ENCODE data around the gene PRRC2C. TPM values are rescaled to one million over a fixed set of nuclear protein-coding genes. Genes with fewer than 3 reads are reported as not detected.
A peak's percentile ranks its signal among the peaks of the same experiment; 100 is the strongest.

Gene PRRC2C
- total RNA-seq, 2 donors from 2014 or later, result 211 to 248 TPM

GRCh38 chr1:171486048-171486519 lies 754 bp downstream of the PRRC2C start:
- no peaks in the 10 kb centered on the region for H3K9me3 Mint-ChIP-seq
- DNase-seq (ENCODE audit: low spot score in 2 of 2) (peak; percentile 23 to 81), ATAC-seq (peak; percentile 81 to 83)
- peak overlapping the region; percentile 100 for H3K27ac Mint-ChIP-seq
- H3K36me3 Mint-ChIP-seq, result peaks cover 19 to 23% of the 10 kb centered on the region in 2 donors

GRCh38 chr1:171487038-171487437 lies 1.7 kb downstream of the PRRC2C start:
- Mint-ChIP-seq H3K9me3 (no peaks in the 10 kb centered on the region), H3K27ac (peak overlapping the region; percentile 100), H3K36me3 (peaks cover 19 to 29% of the 10 kb centered on the region in 2 donors)
- ATAC-seq (no peak), DNase-seq (ENCODE audit: low spot score in 2 of 2) (no peak)

- DNase-seq (ENCODE audit: low spot score in 2 of 2) (no peak), ATAC-seq (no peak)
- no peaks in the 10 kb centered on the region for H3K9me3 Mint-ChIP-seq
- H3K36me3 Mint-ChIP-seq, result peaks cover 19 to 34% of the 10 kb centered on the region in 2 donors
- peak overlapping the region; percentile 60 to 100 for H3K27ac Mint-ChIP-seq
Observed at GRCh38 chr1:171488190-171488929, 3.0 kb downstream of the PRRC2C start.

- Mint-ChIP-seq H3K9me3 (no peaks in the 10 kb centered on the region), H3K36me3 (peaks cover 4 to 30% of the 10 kb centered on the region in 2 donors), H3K27ac (peak overlapping the region in 1 of 2 donors; percentile 33)
- no peak for DNase-seq (ENCODE audit: low spot score in 2 of 2)
- ATAC-seq, result no peak
Observed at GRCh38 chr1:171494076-171494475, 8.7 kb downstream of the PRRC2C start.

GRCh38 chr1:171495444-171495843 lies 10.1 kb downstream of the PRRC2C start:
- DNase-seq (ENCODE audit: low spot score in 2 of 2), result no peak
- Mint-ChIP-seq H3K27ac (peak overlapping the region in 1 of 2 donors; percentile 56), H3K36me3 (peaks cover 4 to 30% of the 10 kb centered on the region in 2 donors)

GRCh38 chr1:171500304-171500703 lies 15.0 kb downstream of the PRRC2C start:
- DNase-seq (ENCODE audit: low spot score in 2 of 2), result no peak
- peaks cover 8 to 43% of the 10 kb centered on the region in 2 donors for H3K36me3 Mint-ChIP-seq
- no peaks in the 10 kb centered on the region for H3K9me3 Mint-ChIP-seq

More at GRCh38 chr1:171495444-171495843, 10.1 kb downstream of the PRRC2C start:
- H3K9me3 Mint-ChIP-seq, result no peaks in the 10 kb centered on the region
- ATAC-seq, result peak in 1 of 2 donors; percentile 21

GRCh38 chr1:171500803-171501202 lies 15.5 kb downstream of the PRRC2C start:
- DNase-seq (ENCODE audit: low spot score in 2 of 2), result no peak
- Mint-ChIP-seq H3K36me3 (peaks cover 8 to 46% of the 10 kb centered on the region in 2 donors), H3K9me3 (no peaks in the 10 kb centered on the region), H3K27ac (peak overlapping the region; percentile 64 to 85)
- peak in 1 of 2 donors; percentile 24 for ATAC-seq

More at GRCh38 chr1:171500304-171500703, 15.0 kb downstream of the PRRC2C start:
- no peak overlapping the region for H3K27ac Mint-ChIP-seq
- ATAC-seq, result no peak

GRCh38 chr1:171501305-171502024 lies 16.1 kb downstream of the PRRC2C start:
- Mint-ChIP-seq H3K27ac (peak overlapping the region; percentile 64 to 85), H3K9me3 (no peaks in the 10 kb centered on the region), H3K36me3 (peaks cover 8 to 51% of the 10 kb centered on the region in 2 donors)
- no peak for DNase-seq (ENCODE audit: low spot score in 2 of 2)
- peak; percentile 80 to 87 for ATAC-seq

GRCh38 chr1:171506525-171507304 lies 21.4 kb downstream of the PRRC2C start:
- DNase-seq (ENCODE audit: low spot score in 2 of 2) (no peak), ATAC-seq (no peak)
- Mint-ChIP-seq H3K27ac (peak overlapping the region; percentile 50 to 92), H3K36me3 (peaks cover 0 to 28% of the 10 kb centered on the region in 2 donors), H3K9me3 (no peaks in the 10 kb centered on the region)

GRCh38 chr1:171507435-171507834 lies 22.1 kb downstream of the PRRC2C start:
- H3K27ac Mint-ChIP-seq, result peak overlapping the region; percentile 0 to 50
- no peak for DNase-seq (ENCODE audit: low spot score in 2 of 2)
- ATAC-seq, result no peak
- peaks cover 0 to 28% of the 10 kb centered on the region in 2 donors for H3K36me3 Mint-ChIP-seq
- H3K9me3 Mint-ChIP-seq, result no peaks in the 10 kb centered on the region

- H3K36me3 Mint-ChIP-seq, result peaks cover 0 to 22% of the 10 kb centered on the region in 2 donors
- ATAC-seq, result no peak
- peak overlapping the region in 1 of 2 donors; percentile 11 for H3K27ac Mint-ChIP-seq
- no peak for DNase-seq (ENCODE audit: low spot score in 2 of 2)
- no peaks in the 10 kb centered on the region for H3K9me3 Mint-ChIP-seq
Observed at GRCh38 chr1:171509191-171509590, 23.9 kb downstream of the PRRC2C start.

GRCh38 chr1:171513743-171514142 lies 28.4 kb downstream of the PRRC2C start:
- ATAC-seq, result peak in 1 of 2 donors; percentile 77
- no peaks in the 10 kb centered on the region for H3K9me3 Mint-ChIP-seq
- DNase-seq (ENCODE audit: low spot score in 2 of 2), result no peak
- H3K27ac Mint-ChIP-seq, result peak overlapping the region in 1 of 2 donors; percentile 44
- H3K36me3 Mint-ChIP-seq, result peaks cover 4 to 34% of the 10 kb centered on the region in 2 donors

GRCh38 chr1:171515299-171515698 lies 30.0 kb downstream of the PRRC2C start:
- Mint-ChIP-seq H3K9me3 (no peaks in the 10 kb centered on the region), H3K27ac (peak overlapping the region; percentile 14 to 92), H3K36me3 (peaks cover 4 to 43% of the 10 kb centered on the region in 2 donors)
- ATAC-seq, result peak in 1 of 2 donors; percentile 35
- no peak for DNase-seq (ENCODE audit: low spot score in 2 of 2)

GRCh38 chr1:171515741-171516140 lies 30.4 kb downstream of the PRRC2C start:
- H3K36me3 Mint-ChIP-seq, result peaks cover 4 to 43% of the 10 kb centered on the region in 2 donors
- H3K27ac Mint-ChIP-seq, result peak overlapping the region; percentile 14 to 92
- ATAC-seq (no peak), DNase-seq (ENCODE audit: low spot score in 2 of 2) (no peak)
- no peaks in the 10 kb centered on the region for H3K9me3 Mint-ChIP-seq

- H3K36me3 Mint-ChIP-seq, result peaks cover 10 to 22% of the 10 kb centered on the region in 2 donors
- no peak overlapping the region for H3K27ac Mint-ChIP-seq
- no peak for ATAC-seq
- no peaks in the 10 kb centered on the region for H3K9me3 Mint-ChIP-seq
- DNase-seq (ENCODE audit: low spot score in 2 of 2), result no peak
Observed at GRCh38 chr1:171521567-171521966, 36.2 kb downstream of the PRRC2C start.

GRCh38 chr1:171530676-171531075 lies 45.3 kb downstream of the PRRC2C start:
- H3K9me3 Mint-ChIP-seq, result no peaks in the 10 kb centered on the region
- DNase-seq (ENCODE audit: low spot score in 2 of 2) (no peak), ATAC-seq (no peak)
- H3K36me3 Mint-ChIP-seq, result peaks cover 32 to 34% of the 10 kb centered on the region in 2 donors
- peak overlapping the region in 1 of 2 donors; percentile 76 for H3K27ac Mint-ChIP-seq

Data from activated naive CD4-positive, alpha-beta T cell treated with anti-CD3 and anti-CD28 coated beads, Interleukin-2, amount 50 U/mL, for 72 hours (primary cell).